Measurements from ENCODE around the gene ZDHHC3. TPM values are rescaled to one million over a fixed set of nuclear protein-coding genes. Genes with fewer than 3 reads are reported as not detected.
"Not testable (repeated sequence)": the region's sequence is repeated elsewhere in the genome, so short reads cannot be mapped to it uniquely, and the experiment has no call there.

Gene ZDHHC3
- total RNA-seq, 1 donor from 2014 or later = 66.6 TPM

DNA sequence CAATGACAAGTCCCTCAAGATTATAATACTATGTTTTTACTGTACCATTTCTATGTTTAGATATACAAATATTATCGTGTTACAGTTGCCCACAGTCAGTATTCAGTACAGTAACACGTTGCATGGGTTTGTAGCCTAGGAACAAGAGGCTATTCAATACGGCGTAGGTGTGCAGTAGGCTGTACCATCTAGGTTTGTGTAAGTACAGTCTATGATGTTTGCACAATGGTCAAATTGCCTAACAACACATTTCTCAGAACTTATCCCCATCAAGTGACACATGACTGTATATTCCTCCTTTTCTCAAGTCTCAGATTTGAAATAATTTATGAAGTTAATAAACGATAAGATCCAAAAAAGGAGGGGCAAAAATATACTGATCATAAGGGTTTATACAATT is 21.7 kb downstream of the ZDHHC3 start:
- Histone ChIP-seq H3K9me3 (ENCODE audit: insufficient read depth, low read depth, low read length) (no peaks in the 10 kb centered on the region), H4K20me1 (ENCODE audit: insufficient read depth, low read length) (peaks cover 73% of the 10 kb centered on the region), H3K27me3 (ENCODE audit: insufficient read depth, low read length) (no peaks in the 10 kb centered on the region), H3K4me3 (ENCODE audit: insufficient read depth, low read depth, low read length) (no peak overlapping the region), H3K79me2 (ENCODE audit: insufficient read depth, low read length) (peaks cover 11% of the 10 kb centered on the region), H3K27ac (ENCODE audit: low read depth, low read length) (no peak overlapping the region), H2AFZ (ENCODE audit: low read depth, low read length) (no peak overlapping the region), H3K36me3 (ENCODE audit: insufficient read depth, low read length) (no peaks in the 10 kb centered on the region), H3K9ac (ENCODE audit: low read length) (no peak overlapping the region), H3K4me2 (ENCODE audit: low read length) (no peak overlapping the region), H3K4me1 (ENCODE audit: insufficient read depth, low read length) (peaks cover 2% of the 10 kb centered on the region)
- Mint-ChIP-seq H3K9me3 (ENCODE audit: unreplicated experiment) (peaks cover 1% of the 10 kb centered on the region), H3K4me1 (ENCODE audit: low read depth, unreplicated experiment) (peaks cover 13% of the 10 kb centered on the region), H3K4me3 (ENCODE audit: unreplicated experiment) (no peak overlapping the region), H3K36me3 (ENCODE audit: low read depth, unreplicated experiment) (peaks cover 32% of the 10 kb centered on the region), H3K27ac (ENCODE audit: unreplicated experiment) (no peak overlapping the region), H3K27me3 (ENCODE audit: low read depth, unreplicated experiment) (no peaks in the 10 kb centered on the region)
- FAIRE-seq (no peak), DNase-seq (ENCODE audit: low read depth) (no peak)
- TF ChIP-seq EZH2 (IDR thresholded peaks at IDR 0.05; ENCODE audit: insufficient read depth, low read length) = no peak
- TF ChIP-seq, protein P1, sequence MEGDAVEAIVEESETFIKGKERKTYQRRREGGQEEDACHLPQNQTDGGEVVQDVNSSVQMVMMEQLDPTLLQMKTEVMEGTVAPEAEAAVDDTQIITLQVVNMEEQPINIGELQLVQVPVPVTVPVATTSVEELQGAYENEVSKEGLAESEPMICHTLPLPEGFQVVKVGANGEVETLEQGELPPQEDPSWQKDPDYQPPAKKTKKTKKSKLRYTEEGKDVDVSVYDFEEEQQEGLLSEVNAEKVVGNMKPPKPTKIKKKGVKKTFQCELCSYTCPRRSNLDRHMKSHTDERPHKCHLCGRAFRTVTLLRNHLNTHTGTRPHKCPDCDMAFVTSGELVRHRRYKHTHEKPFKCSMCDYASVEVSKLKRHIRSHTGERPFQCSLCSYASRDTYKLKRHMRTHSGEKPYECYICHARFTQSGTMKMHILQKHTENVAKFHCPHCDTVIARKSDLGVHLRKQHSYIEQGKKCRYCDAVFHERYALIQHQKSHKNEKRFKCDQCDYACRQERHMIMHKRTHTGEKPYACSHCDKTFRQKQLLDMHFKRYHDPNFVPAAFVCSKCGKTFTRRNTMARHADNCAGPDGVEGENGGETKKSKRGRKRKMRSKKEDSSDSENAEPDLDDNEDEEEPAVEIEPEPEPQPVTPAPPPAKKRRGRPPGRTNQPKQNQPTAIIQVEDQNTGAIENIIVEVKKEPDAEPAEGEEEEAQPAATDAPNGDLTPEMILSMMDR (IDR thresholded peaks at IDR 0.05; ENCODE audit: insufficient read depth, low read depth, low read length) = no peak

DNA sequence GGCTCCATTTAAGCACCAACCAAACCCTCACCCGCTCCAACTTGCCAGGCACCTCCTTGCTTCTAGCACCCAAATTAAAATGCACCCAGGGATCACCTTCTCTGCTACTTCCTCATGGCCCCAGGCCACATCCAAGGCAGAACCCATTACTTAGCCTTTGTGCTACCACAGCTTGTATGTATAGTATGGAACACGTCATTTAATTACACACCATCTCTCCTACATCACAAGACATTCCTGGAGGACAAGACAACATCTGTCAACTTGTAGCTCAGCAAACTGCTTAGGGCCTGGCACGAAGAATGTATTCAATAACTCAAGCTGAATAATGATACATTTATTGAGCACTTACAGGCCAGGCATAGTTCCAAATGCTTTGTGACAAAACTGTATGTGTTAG is 23.3 kb downstream of the ZDHHC3 start:
- Histone ChIP-seq H3K4me2 (ENCODE audit: low read length) (no peak overlapping the region), H3K79me2 (ENCODE audit: insufficient read depth, low read length) (peaks cover 6% of the 10 kb centered on the region), H3K9ac (ENCODE audit: low read length) (no peak overlapping the region), H3K9me3 (ENCODE audit: insufficient read depth, low read depth, low read length) (no peaks in the 10 kb centered on the region), H3K36me3 (ENCODE audit: insufficient read depth, low read length) (no peaks in the 10 kb centered on the region), H3K27ac (ENCODE audit: low read depth, low read length) (no peak overlapping the region), H3K27me3 (ENCODE audit: insufficient read depth, low read length) (no peaks in the 10 kb centered on the region), H4K20me1 (ENCODE audit: insufficient read depth, low read length) (peaks cover 78% of the 10 kb centered on the region), H3K4me3 (ENCODE audit: insufficient read depth, low read depth, low read length) (no peak overlapping the region), H3K4me1 (ENCODE audit: insufficient read depth, low read length) (peaks cover 2% of the 10 kb centered on the region), H2AFZ (ENCODE audit: low read depth, low read length) (no peak overlapping the region)
- Mint-ChIP-seq H3K27me3 (ENCODE audit: low read depth, unreplicated experiment) (no peaks in the 10 kb centered on the region), H3K4me1 (ENCODE audit: low read depth, unreplicated experiment) (peaks cover 21% of the 10 kb centered on the region), H3K27ac (ENCODE audit: unreplicated experiment) (no peak overlapping the region), H3K4me3 (ENCODE audit: unreplicated experiment) (no peak overlapping the region), H3K36me3 (ENCODE audit: low read depth, unreplicated experiment) (peaks cover 21% of the 10 kb centered on the region), H3K9me3 (ENCODE audit: unreplicated experiment) (peaks cover 1% of the 10 kb centered on the region)
- FAIRE-seq = no peak
- no peak for DNase-seq (ENCODE audit: low read depth)
- no peak for TF ChIP-seq EZH2 (IDR thresholded peaks at IDR 0.05; ENCODE audit: insufficient read depth, low read length)
- TF ChIP-seq, protein P1 (IDR thresholded peaks at IDR 0.05; ENCODE audit: insufficient read depth, low read depth, low read length) = no peak

DNA sequence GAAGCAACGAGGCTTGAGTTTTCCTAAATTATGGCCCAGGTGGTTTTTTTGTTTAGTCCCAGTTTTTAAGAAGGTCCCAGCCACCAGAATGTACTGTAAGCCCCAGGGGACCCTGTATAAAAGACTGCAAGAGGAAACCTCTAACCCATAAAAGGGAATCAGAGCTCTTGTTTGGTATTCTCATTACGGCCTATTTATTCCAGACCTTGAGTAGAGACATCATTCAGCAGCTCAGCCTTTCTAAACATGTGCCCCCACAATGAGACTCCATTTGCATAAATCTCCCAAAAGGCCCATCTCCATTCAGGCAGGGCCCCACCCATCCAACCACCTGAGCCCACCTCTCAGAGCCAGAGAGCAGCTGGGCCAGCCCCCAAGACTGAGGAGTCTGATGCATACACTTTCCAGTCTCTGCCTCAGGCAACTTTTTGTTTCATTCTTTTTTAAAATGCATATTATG is 25.7 kb downstream of the ZDHHC3 start:
- TF ChIP-seq, protein P1 (IDR thresholded peaks at IDR 0.05; ENCODE audit: insufficient read depth, low read depth, low read length) = no peak
- TF ChIP-seq EZH2 (IDR thresholded peaks at IDR 0.05; ENCODE audit: insufficient read depth, low read length) = no peak
- Histone ChIP-seq H3K9ac (ENCODE audit: low read length) (no peak overlapping the region), H3K4me2 (ENCODE audit: low read length) (no peak overlapping the region), H4K20me1 (ENCODE audit: insufficient read depth, low read length) (peaks cover 71% of the 10 kb centered on the region), H3K79me2 (ENCODE audit: insufficient read depth, low read length) (peaks cover 4% of the 10 kb centered on the region), H3K27me3 (ENCODE audit: insufficient read depth, low read length) (no peaks in the 10 kb centered on the region), H3K4me1 (ENCODE audit: insufficient read depth, low read length) (peaks cover 2% of the 10 kb centered on the region), H3K27ac (ENCODE audit: low read depth, low read length) (no peak overlapping the region), H2AFZ (ENCODE audit: low read depth, low read length) (no peak overlapping the region), H3K4me3 (ENCODE audit: insufficient read depth, low read depth, low read length) (no peak overlapping the region), H3K9me3 (ENCODE audit: insufficient read depth, low read depth, low read length) (no peaks in the 10 kb centered on the region), H3K36me3 (ENCODE audit: insufficient read depth, low read length) (no peaks in the 10 kb centered on the region)
- Mint-ChIP-seq H3K4me1 (ENCODE audit: low read depth, unreplicated experiment) (peaks cover 21% of the 10 kb centered on the region), H3K27me3 (ENCODE audit: low read depth, unreplicated experiment) (no peaks in the 10 kb centered on the region), H3K27ac (ENCODE audit: unreplicated experiment) (no peak overlapping the region), H3K36me3 (ENCODE audit: low read depth, unreplicated experiment) (peaks cover 15% of the 10 kb centered on the region), H3K9me3 (ENCODE audit: unreplicated experiment) (no peaks in the 10 kb centered on the region), H3K4me3 (ENCODE audit: unreplicated experiment) (no peak overlapping the region)
- no peak for FAIRE-seq
- DNase-seq (ENCODE audit: low read depth) = no peak

DNA sequence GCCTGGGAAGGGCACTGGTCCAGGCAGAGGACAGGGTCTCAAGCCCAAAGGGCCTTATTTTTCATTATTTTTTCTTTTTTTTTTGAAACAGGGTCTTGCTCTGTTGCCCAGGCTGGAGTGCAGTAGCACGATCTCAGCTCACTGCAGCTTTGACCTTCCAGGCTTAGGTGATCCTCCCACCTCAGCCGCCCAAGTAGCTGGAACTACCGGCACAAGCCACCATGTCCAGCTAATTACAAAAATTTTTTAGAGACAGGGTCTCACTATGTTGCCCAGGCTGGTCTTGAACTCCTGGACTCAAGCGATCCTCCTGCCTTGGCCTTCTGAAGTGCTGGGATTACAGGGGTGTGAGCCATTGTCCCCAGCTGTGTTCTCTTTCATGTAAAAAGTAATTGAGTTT is 26.2 kb downstream of the ZDHHC3 start:
- H3K9me3 ChIP-seq (ENCODE audit: insufficient read depth, low read depth, low read length); H3K27me3 ChIP-seq (ENCODE audit: insufficient read depth, low read length); H3K79me2 ChIP-seq (ENCODE audit: insufficient read depth, low read length); H3K27ac ChIP-seq (ENCODE audit: low read depth, low read length); H3K9me3 Mint-ChIP-seq (ENCODE audit: unreplicated experiment); H3K4me1 ChIP-seq (ENCODE audit: insufficient read depth, low read length); H3K27me3 Mint-ChIP-seq (ENCODE audit: low read depth, unreplicated experiment); H3K9ac ChIP-seq (ENCODE audit: low read length); H3K4me2 ChIP-seq (ENCODE audit: low read length); FAIRE-seq; DNase-seq (ENCODE audit: low read depth); H3K4me3 Mint-ChIP-seq (ENCODE audit: unreplicated experiment); H3K36me3 ChIP-seq (ENCODE audit: insufficient read depth, low read length); H2AFZ ChIP-seq (ENCODE audit: low read depth, low read length); H3K4me3 ChIP-seq (ENCODE audit: insufficient read depth, low read depth, low read length); H3K27ac Mint-ChIP-seq (ENCODE audit: unreplicated experiment): not testable (repeated sequence)
- Mint-ChIP-seq H3K4me1 (ENCODE audit: low read depth, unreplicated experiment) (peaks cover 17% of the 10 kb centered on the region), H3K36me3 (ENCODE audit: low read depth, unreplicated experiment) (peaks cover 15% of the 10 kb centered on the region)
- peaks cover 68% of the 10 kb centered on the region for H4K20me1 ChIP-seq (ENCODE audit: insufficient read depth, low read length)
